ENCODE results near the gene KCNJ10.

DNA sequence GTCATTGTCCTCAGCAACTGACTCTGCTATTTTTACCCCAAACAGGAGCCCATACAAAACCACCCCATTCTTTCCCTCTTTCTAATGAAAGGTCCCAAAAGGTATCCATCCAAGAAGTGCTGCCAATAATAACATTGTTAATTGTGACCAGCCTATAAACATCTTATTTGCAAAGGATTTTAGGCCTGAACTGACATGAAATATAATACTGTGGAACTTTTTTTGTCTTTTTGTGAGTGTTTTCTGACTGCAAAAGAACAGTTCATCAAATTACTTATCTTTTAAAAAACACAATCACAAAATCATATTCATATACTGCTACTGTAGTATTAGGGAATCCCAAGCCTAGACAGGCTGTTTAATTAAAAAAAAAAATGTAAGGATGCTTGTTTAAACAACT is 41.5 kb downstream of the KCNJ10 start:
- TF ChIP-seq GLI2 (tag by site-specific recombination; IDR thresholded peaks at IDR 0.05; ENCODE audit: borderline replicate concordance, low read depth) (no peak), SCRT2 (tag by site-specific recombination; IDR thresholded peaks at IDR 0.05) (no peak), ZNF140 (tag by site-specific recombination; IDR thresholded peaks at IDR 0.05) (no peak)
